HG02938 (cell line): ENCODE measurements around the gene AP5S1.

Experiments used
- ATAC-seq: cut with Tn5 transposase; IDR thresholded peaks from one replicate; pipeline ENCODE4 v1.9.1; 2021; ENCODE audit warnings: mild to moderate bottlenecking, moderate library complexity; ENCODE audit not compliant: unreplicated experiment

Gene AP5S1

DNA sequence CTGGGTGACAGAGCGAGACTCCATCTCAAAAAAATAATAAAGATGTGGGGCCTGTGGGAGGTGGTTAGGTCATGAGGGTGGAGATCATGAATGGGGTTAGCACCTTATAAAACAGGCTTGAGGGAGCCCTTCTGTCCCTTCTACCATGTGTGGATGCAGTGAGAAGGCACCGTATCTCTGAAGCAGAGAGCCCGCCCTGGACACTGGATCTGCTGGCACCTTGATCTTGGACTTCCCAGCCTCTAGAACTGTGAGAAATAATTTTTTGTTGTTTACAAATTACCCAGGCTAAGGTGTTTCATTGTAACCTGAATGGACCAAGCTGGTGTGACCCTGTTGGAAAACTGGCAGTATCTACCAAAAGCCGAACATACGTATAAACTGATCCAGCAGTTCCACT lies 53.2 kb downstream of the AP5S1 start:
- ATAC-seq: no peak

DNA sequence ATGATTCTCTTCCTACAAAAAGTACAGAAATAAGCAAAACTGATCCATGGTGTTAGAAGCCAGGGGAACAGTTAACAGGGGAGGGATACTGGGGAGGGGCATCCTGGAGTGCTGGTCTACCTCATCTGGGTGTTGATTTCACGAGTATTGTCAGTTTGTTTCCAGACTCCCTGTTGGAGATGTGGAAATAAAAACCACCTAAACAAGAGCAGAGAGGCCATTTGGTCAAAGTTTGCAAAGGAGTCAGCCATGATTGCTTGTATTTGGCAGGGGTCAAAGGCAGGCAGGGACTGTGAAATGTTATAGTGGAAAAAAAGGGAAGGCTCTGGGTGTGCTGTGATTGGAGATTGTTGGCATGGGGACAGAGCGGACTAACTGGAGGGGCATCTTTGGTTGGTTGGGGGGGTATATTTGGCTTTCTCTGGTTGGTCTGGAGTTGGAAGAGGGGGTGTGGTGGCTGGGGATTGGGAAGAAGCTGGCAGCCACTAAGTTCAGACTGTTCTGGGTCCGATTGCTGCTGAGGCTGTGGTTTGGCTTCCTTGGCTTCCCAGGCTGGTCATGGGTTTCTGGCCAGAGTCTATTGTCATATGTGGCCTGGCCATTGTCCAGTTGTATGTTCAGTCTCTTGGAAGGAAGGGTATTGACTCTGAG lies 54.0 kb downstream of the AP5S1 start:
- ATAC-seq: no peak

DNA sequence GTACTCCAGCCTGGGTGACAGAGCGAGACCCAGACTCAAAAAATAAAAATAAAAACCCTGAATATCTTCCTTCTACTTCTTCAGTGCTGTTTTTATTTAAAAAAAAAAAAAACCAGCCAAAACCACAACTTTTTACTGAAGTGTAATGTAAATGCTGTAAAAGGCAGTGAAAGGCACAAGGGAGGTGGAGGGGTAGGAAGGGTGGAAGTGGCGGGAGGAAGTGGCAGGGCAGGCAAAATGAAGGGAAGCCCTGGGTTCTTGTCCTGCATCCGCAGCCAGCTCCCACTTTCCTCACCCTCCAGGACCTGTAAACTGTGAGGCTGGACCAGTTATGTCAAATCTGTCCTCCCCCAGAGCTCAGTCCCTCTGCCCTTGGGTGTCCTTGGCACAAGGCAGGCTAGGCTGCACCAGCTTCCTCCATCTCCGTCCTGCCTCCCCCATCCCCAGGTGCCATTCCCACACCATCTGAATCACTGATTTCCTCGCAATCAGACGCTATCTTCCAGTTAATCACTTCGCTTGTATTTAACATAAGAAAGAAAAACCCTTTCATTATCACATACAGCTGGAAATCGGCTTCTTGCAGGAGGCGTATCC lies 55.1 kb downstream of the AP5S1 start:
- ATAC-seq: no peak

DNA sequence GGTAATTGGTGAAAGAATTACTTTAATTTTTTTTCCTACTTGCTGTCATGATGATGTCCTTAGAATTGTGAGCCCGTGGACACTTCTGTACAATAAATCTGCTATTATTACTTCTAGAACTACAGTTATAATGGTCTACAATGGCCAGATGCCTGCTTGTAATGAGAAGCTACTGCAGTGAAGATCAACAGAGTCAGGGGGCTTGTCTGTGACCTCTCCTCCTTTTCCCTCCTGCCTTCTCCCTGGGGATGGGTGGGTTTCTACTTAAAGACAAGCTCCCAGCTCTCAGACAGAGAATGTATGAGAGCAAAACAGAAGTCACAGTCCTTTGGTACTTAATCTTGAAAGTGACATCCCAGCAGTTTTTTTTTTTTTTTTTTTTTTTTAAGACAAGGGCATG lies 55.7 kb downstream of the AP5S1 start:
- no peak for ATAC-seq

DNA sequence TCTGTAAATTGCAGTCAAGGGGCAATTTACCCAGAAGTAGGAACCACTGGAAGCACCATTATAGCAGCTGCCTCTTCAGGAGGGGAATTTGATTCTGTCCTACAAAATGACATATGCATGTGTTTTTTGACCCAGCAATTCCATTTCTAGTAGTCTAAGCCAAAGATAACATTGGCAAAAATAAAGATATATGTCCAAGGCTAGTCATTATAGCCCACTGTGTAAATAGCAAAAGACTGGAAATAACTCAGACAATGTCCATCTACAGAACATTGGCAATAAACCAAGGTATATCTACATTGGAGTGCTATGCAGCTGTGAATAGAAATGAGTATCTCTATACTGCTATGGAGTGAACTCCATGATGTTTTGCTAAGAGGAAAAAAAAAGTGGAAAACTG lies 56.3 kb downstream of the AP5S1 start:
- no peak for ATAC-seq
